Right atrium auricular region (tissue), 2 donors: ENCODE data around the gene ALG11. TPM values are rescaled to one million over a fixed set of nuclear protein-coding genes. Genes with fewer than 3 reads are reported as not detected.
"Not testable (repeated sequence)": the region's sequence is repeated elsewhere in the genome, so short reads cannot be mapped to it uniquely, and the experiment has no call there.

Experiments
- DNase-seq: peaks from one replicate; pipeline ENCODE4 v3.0.0-alpha.2; 2019; ENCODE audit warnings: low spot score
- H3K27ac ChIP-seq, 2 donors: fragments of 200-600 bp; sonication (generic); 1 replicate in 1 of 2; 2 replicates in 1 of 2; pipeline ENCODE4 v1.5.1; 2016 to 2019
- H3K27me3 ChIP-seq, 2 donors: fragments of 200-600 bp; sonication (generic); one replicate each; pipeline versions ENCODE4 v1.5.1 to v1.6.0; 2017 to 2019
- H3K36me3 ChIP-seq: fragments of 200-600 bp; sonication (generic); one replicate; pipeline ENCODE4 v1.5.1; 2016
- H3K4me1 ChIP-seq, 2 donors: fragments of 200-600 bp; sonication (generic); one replicate each; pipeline versions ENCODE4 v1.5.1 to v1.6.0; 2017 to 2019
- H3K4me3 ChIP-seq, 2 donors: fragments of 200-600 bp; sonication (generic); 1 replicate in 1 of 2; 2 replicates in 1 of 2; pipeline ENCODE4 v1.5.1; 2017 to 2019; ENCODE audit warnings: mild to moderate bottlenecking in 1 of 2, moderate library complexity in 1 of 2
- H3K9me3 ChIP-seq, 2 donors: fragments of 200-600 bp; sonication (generic); one replicate each; pipeline ENCODE4 v1.5.1; 2019
- total RNA-seq, 2 donors: library from RNA; depleted of rRNA; stranded (reverse); fragments of >200 nt; gene quantifications; one replicate each; pipeline ENCODE4 v1.1.0, GENCODE V29; 2016
- TF ChIP-seq, protein P1 (sequence below), 2 donors: fragments of 200-600 bp; sonication (generic); IDR thresholded peaks; one replicate each; pipeline ENCODE4 v1.5.1; 2019; ENCODE audit warnings: antibody characterized with exemption in 2 of 2

The ALG11 gene
- total RNA-seq, 2 donors from 2014 or later = 10.5 to 19.2 TPM

DNA sequence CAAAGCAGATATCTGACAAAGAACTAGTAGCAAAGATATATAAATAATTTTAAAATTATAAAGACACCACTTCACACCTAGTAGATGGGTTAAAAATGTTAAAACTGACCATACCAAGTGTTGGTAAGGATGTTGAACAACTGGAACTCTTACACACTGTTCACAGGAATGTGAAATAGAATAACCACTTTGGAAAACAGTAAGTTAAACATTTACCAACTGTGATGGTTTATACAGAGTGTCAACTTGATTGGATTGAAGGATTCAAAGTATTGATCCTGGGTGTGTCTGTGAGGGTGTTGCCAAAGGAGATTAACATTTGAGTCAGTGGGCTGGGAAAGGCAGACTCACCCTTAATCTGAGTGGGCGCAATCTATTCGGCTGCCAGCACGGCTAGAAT lies 31.5 kb downstream of the ALG11 start:
- peaks cover 0 to 8% of the 10 kb centered on the region in 2 donors for H3K9me3 ChIP-seq
- TF ChIP-seq, protein P1, sequence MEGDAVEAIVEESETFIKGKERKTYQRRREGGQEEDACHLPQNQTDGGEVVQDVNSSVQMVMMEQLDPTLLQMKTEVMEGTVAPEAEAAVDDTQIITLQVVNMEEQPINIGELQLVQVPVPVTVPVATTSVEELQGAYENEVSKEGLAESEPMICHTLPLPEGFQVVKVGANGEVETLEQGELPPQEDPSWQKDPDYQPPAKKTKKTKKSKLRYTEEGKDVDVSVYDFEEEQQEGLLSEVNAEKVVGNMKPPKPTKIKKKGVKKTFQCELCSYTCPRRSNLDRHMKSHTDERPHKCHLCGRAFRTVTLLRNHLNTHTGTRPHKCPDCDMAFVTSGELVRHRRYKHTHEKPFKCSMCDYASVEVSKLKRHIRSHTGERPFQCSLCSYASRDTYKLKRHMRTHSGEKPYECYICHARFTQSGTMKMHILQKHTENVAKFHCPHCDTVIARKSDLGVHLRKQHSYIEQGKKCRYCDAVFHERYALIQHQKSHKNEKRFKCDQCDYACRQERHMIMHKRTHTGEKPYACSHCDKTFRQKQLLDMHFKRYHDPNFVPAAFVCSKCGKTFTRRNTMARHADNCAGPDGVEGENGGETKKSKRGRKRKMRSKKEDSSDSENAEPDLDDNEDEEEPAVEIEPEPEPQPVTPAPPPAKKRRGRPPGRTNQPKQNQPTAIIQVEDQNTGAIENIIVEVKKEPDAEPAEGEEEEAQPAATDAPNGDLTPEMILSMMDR (IDR thresholded peaks at IDR 0.05) = no peak
- no peak overlapping the region for H3K27ac ChIP-seq
- no peaks in the 10 kb centered on the region for H3K4me1 ChIP-seq
- DNase-seq = no peak
- no peak overlapping the region for H3K4me3 ChIP-seq
- H3K27me3 ChIP-seq = no peaks in the 10 kb centered on the region
- no peaks in the 10 kb centered on the region for H3K36me3 ChIP-seq

DNA sequence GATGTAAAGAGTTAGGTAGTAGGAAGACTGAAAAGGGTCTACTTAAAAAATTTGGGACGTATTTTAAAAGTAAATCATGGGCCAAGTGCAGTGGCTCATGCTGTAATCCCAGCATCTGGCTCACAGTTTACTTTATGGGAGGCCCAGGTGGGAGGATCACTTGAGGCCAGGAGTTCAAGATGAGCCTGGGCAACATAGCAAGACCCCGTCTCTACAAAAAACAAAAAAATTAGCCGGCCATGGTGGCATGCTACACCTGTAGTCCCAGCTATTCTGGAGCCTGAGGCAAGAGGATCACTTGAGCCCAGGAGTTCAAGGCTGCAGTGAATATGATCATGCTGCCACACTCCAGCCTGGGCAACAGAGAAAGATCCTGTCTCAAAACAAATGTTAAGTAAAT lies 35.3 kb downstream of the ALG11 start:
- TF ChIP-seq, protein P1 (IDR thresholded peaks at IDR 0.05) = no peak
- Histone ChIP-seq H3K27me3 (no peaks in the 10 kb centered on the region), H3K9me3 (no peaks in the 10 kb centered on the region), H3K4me3 (no peak overlapping the region), H3K36me3 (no peaks in the 10 kb centered on the region), H3K27ac (no peak overlapping the region), H3K4me1 (no peaks in the 10 kb centered on the region)
- no peak for DNase-seq

DNA sequence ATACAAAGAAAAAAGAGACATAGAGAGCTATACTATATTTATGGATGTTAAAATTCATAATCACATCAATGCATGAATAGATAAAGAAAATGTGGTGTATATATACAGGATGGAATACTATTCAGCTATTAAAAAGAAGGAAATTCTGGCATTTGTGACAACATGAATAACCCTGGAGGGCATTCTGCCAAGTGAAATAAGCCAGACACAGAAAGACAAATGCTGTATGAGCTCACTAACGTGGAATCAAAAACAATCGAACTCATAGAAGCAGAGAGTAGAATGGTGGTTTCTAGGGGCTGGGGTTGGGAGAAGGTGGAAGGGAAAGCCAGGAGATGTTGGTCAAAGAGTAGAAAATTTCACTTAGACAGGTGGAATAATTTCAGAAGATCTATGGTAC lies 36.3 kb downstream of the ALG11 start:
- Histone ChIP-seq H3K27me3 (no peaks in the 10 kb centered on the region), H3K27ac (no peak overlapping the region)

DNA sequence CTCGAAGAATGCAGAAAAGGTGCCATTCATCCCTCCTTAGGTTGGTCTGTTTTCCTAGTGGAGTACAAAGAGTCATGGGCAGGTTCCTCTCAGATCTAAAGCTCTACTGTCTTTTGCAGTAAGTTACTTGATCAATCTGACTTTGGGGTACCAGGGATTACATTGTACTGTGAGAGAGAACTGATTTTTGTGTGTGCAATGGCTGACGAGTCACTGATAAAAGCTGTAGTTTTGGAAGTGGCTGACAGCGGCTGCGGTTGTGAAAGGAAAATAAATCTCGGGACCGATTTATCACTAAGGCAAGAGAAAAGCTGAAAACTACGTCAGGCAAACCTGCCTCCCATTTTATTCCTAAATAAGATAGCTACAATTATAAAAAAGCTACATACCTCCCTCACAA lies 39.2 kb downstream of the ALG11 start:
- H3K27ac ChIP-seq = no peak overlapping the region
- H3K36me3 ChIP-seq = no peaks in the 10 kb centered on the region
- no peaks in the 10 kb centered on the region for H3K9me3 ChIP-seq
- H3K27me3 ChIP-seq = no peaks in the 10 kb centered on the region
- DNase-seq = no peak
- no peaks in the 10 kb centered on the region for H3K4me1 ChIP-seq
- TF ChIP-seq, protein P1 (IDR thresholded peaks at IDR 0.05) = no peak
- no peak overlapping the region for H3K4me3 ChIP-seq

More for the DNA sequence above, 36.3 kb downstream of the ALG11 start:
- no peaks in the 10 kb centered on the region for H3K9me3 ChIP-seq
- TF ChIP-seq, protein P1 (IDR thresholded peaks at IDR 0.05) = no peak
- H3K4me3 ChIP-seq = no peak overlapping the region
- H3K36me3 ChIP-seq = no peaks in the 10 kb centered on the region
- no peak for DNase-seq
- H3K4me1 ChIP-seq = no peaks in the 10 kb centered on the region

DNA sequence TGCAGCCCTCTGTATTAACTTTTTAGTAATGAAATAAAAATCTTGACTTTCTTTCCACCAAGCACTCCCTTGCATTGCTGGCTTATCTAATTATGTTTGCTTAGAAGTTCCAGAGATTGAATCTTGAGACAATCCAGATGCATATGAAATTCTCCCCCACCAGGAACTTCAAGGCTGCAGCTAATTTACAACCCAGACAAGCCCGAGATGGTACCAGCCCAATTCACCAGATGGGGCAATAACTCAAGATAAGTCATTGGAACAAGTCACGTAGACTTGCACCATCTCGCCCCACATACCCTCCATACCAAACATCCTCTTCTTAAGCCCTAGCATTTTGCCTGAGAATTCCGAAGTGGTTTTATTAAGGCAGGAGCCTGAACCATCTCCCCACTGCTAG lies 41.3 kb downstream of the ALG11 start:
- H3K4me3 ChIP-seq = no peak overlapping the region
- TF ChIP-seq, protein P1 (IDR thresholded peaks at IDR 0.05) = no peak
- H3K27me3 ChIP-seq = no peaks in the 10 kb centered on the region
- H3K9me3 ChIP-seq = no peaks in the 10 kb centered on the region
- no peak for DNase-seq
- no peaks in the 10 kb centered on the region for H3K36me3 ChIP-seq
- no peak overlapping the region for H3K27ac ChIP-seq
- no peaks in the 10 kb centered on the region for H3K4me1 ChIP-seq

DNA sequence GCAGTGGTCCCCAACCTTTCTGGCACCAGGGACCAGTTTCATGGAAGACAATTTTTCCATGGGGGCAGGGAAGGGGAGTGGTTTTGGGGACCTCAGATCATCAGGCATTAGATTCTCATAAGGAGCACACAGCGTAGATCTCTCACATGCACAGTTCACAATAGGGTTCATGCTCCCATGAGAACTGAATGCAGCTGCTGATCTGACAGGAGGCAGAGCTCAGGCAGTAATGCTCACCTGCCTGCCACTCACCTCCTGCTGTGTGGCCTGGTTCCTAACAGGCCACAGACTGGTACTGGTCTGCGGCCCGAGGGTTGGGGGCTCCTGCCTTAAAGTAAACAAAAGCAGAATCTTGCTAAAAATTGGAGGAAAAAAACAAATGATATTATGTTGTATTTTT lies 48.9 kb downstream of the ALG11 start:
- not testable (repeated sequence) for H3K36me3 ChIP-seq, H3K4me1 ChIP-seq, DNase-seq, H3K4me3 ChIP-seq, H3K27me3 ChIP-seq
- H3K9me3 ChIP-seq = peaks cover 0 to 11% of the 10 kb centered on the region in 2 donors
- peak overlapping the region in 1 of 2 donors; percentile 38 for H3K27ac ChIP-seq
